AG04449 (cell line): ENCODE data around the gene USP34.

Source experiments
- CTCF ChIA-PET: fragments of 350-600 bp; formaldehyde crosslinking; extraction: SDS; loops from one replicate; lab custom pipeline; 2021; ENCODE audit warnings: antibody characterized with exemption; lab: Yijun Ruan, JAX
- POLR2A ChIA-PET: fragments of 400-600, 350-600 bp; formaldehyde crosslinking; extraction: SDS; loops from one replicate; lab custom pipeline; 2020; ENCODE audit warnings: antibody characterized with exemption, inconsistent platforms; lab: Yijun Ruan, JAX
- DNase-seq: peaks from one replicate; pipeline ENCODE4 v3.0.0-alpha.2; 2010; ENCODE audit warnings: low read depth, low spot score
- H3K4me3 ChIP-seq: 2 replicates; pipeline ENCODE4 v1.5.1; 2011; ENCODE audit warnings: low read depth, mild to moderate bottlenecking, control low read depth, low read length
- CTCF ChIP-seq: IDR thresholded peaks from one replicate; pipeline ENCODE4 v1.5.1; 2011; ENCODE audit warnings: mild to moderate bottlenecking, moderate library complexity, low read length, control low read depth, inconsistent platforms; ENCODE audit not compliant: insufficient read depth; ENCODE audit errors: missing control alignments

Gene USP34

GRCh38 chr2:61470965-61471904 is at the start of gene USP34:
Gene USP34, minus strand, starts transcription at chr2:61471087. Its CDS starts 395 bp downstream, at chr2:61470692.
- peak; percentile 79 for DNase-seq
- no peak for TF ChIP-seq CTCF
- ChIA-PET POLR2A (interaction anchor here (0.7 to 0.8 kb wide), 2 partner anchors 10 to 11 kb away, joined by 3 read pairs; no protein-coding TSS in a partner anchor), CTCF (no interaction called here)
- H3K4me3 ChIP-seq = peak within 1 kb of the TSS; percentile 90

GRCh38 chr2:61520261-61520660 is 49.4 kb upstream of the USP34 start:
- no peak overlapping the region for H3K4me3 ChIP-seq
- TF ChIP-seq CTCF = no peak
- POLR2A ChIA-PET = no interaction called here
- DNase-seq = no peak
- CTCF ChIA-PET = no interaction called here

- no peak for DNase-seq
- ChIA-PET CTCF (no interaction called here), POLR2A (no interaction called here)
- H3K4me3 ChIP-seq = no peak overlapping the region
- no peak for TF ChIP-seq CTCF
Measured at GRCh38 chr2:61512768-61513398, 42.0 kb upstream of the USP34 start.

- CTCF ChIA-PET = no interaction called here
- DNase-seq = no peak
- no peak overlapping the region for H3K4me3 ChIP-seq
- TF ChIP-seq CTCF = no peak
- POLR2A ChIA-PET = interaction anchor here (0.6 kb wide), 1 partner anchor 26 kb away, joined by 3 read pairs; no protein-coding TSS in a partner anchor
Measured at GRCh38 chr2:61510674-61511671, 40.1 kb upstream of the USP34 start.

GRCh38 chr2:61504949-61505348 is 34.1 kb upstream of the USP34 start:
- no peak for TF ChIP-seq CTCF
- ChIA-PET CTCF (no interaction called here), POLR2A (no interaction called here)
- no peak overlapping the region for H3K4me3 ChIP-seq
- DNase-seq = no peak
